GM21526 (cell line): ENCODE results near the gene ACSL6.
"Not testable (repeated sequence)": the region's sequence is repeated elsewhere in the genome, so short reads cannot be mapped to it uniquely, and the experiment has no call there.

Experiments
- ATAC-seq: cut with Tn5 transposase; IDR thresholded peaks from one replicate; pipeline ENCODE4 v1.9.1; 2021; ENCODE audit warnings: moderate library complexity; ENCODE audit not compliant: unreplicated experiment, low FRiP score

Gene ACSL6

DNA sequence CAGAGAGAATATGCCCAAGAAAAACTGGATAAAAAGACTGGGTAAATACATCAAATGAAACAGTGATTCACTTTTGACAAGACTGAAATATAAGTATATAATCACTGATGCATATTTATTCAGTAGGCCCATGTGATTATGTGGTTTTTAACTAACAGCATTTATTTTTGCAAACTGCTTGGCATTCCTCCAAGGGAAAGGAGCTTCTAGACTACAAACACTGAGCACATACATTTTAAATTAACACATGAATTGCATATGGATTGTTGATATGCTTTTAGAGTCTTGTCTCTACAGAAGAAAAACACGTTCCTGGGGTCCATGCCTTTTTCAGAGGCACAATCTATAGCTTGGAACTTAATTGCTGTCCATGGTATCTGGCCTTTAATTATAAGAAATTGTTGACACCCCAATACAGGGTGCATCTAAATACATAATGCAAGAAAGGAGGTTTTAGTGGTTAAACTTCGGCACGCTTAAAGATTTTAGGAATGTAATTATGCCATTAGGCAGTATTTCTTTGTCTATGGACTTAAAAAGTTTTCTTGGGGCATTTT is 59.1 kb downstream of the ACSL6 start:
- ATAC-seq, result no peak

- no peak for ATAC-seq
Observed at GRCh38 chr5:131950706-131951105, 60.8 kb downstream of the ACSL6 start.

DNA sequence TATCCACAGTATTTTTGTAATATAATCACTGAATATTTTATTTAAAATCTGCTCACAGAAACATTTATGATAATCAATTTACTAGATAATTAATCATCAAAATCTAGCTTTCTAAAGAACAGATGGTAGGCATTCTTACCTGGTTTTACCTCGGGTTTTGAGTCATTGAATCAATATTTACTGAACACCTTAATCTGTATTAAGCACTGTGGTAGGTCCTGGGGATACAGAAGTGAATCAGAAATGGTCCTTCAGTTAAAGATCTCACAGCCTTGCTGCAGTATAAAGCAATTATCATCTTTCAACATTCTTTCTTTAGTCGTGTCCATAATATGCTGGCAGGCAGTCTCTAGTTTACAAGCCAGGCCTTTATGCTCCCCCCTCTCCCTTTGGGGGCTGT is 64.0 kb downstream of the ACSL6 start:
- ATAC-seq, result no peak

DNA sequence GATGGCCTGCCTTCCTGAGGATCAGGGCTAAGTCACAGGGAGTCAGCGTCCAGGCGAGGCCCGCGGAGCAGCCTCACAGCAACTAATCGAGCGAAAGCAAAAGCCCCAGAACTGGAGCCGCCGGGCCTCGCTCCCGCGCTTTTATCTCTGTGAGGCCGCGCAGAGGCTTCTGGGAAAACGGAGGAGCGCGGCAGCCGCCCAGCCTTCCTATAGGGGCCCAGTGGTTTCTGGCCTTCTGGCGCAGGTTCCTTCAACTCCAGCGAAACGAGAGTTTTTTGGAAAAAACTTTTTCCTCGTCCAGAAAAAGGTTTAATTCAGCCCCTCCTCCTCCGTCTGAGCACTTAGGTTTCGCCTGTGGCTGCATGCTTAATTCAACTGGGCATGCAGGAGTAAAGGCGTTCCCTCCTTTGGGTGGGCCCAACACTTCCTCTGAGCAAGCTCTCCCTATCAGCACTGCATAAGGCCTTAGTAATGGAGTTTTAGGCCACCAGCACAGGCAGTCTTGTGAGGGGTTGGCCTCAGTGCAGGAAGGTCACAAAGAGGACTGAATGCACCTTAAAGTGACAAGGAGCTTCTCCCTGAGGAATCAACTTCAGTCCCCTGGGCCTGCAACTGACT is 65.8 kb downstream of the ACSL6 start, which contains the start of gene MEIKIN:
Gene MEIKIN, minus strand, starts transcription at position 113 of the 618 bp plus-strand sequence. CDS start 158 bp downstream, outside the sequence.
- ATAC-seq, result no peak

- ATAC-seq, result no peak
Observed at GRCh38 chr5:131944702-131945550, 66.5 kb downstream of the ACSL6 start.

DNA sequence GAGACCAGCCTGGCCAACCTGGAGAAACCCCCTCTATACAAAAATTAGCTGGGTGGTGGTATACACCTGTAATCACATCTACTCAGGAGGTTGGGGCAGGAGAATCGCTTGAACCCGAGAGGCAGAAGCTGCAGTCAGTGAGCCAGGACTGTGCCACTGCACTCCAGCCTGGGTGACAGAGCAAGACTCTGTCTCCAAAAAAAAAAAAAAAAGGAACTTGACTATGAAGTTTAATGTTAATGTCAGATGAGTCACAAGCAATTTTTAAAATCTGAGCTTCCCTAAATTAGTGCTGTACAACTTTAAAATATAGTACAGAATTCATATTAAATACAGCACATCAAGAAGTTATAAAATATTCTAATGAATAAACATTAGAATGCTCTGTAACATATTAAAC is 67.5 kb downstream of the ACSL6 start:
- ATAC-seq, result no peak

DNA sequence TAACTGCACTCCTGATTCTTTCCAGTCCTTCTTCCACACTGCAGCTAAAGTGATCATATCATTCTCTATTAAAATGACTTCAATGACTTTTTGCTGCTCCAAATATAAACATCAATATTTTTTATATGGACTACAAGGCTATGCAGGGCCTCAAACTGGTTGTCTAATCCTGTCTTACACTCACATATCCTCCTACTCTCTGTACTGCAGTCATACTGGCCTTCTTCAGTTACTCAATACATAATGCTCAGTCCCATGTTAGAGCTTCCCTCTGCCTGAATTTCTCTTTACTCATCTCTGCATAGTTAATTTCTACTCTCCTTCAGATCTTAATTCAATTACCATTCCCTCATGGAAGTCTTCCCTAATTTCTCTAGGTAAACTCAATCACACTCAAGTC is 69.4 kb downstream of the ACSL6 start:
- no peak for ATAC-seq

GRCh38 chr5:131939690-131940345 is 71.6 kb downstream of the ACSL6 start:
- no peak for ATAC-seq

DNA sequence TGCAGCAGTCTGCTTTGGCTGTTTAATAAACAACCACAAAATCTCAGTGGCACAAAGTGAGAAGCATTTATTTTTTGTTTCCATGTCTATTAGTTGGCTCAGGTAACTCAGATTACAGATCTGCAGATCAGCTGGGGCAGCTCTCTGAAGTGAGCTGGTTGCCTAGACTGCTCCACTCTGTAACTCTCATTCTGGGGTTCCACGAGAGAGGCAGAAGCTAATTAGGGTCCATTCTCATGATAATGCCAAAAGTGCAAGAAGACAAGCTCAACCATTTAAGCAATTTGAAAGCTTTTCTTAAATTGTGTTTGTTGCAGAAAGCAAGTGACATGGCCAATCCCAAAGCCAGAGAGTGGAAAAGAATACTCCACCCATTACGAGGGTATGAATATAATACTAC is 79.2 kb downstream of the ACSL6 start:
- no peak for ATAC-seq

GRCh38 chr5:131928957-131929356 is 82.5 kb downstream of the ACSL6 start:
- no peak for ATAC-seq

GRCh38 chr5:131926168-131926567 is 85.3 kb downstream of the ACSL6 start:
- no peak for ATAC-seq

DNA sequence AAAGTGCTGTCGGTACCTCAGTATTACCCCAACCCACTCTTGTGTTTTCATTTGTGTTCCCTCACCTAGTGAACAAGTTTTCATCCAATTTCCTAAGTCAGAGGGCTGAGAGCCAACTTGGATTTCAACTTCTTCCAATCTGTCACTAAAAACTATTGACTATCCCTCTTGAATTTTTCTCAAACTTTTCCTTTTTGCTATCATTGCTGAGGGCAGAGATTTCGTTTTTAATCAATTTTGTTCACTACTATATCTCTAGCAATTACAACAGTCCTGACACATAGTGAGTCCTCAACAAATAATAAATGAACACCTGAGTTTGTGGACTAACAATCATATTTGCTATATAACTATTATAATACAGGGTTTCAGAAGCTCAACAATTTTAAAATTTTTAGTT is 95.0 kb downstream of the ACSL6 start:
- ATAC-seq, result no peak

GRCh38 chr5:131914472-131914871 is 97.0 kb downstream of the ACSL6 start:
- ATAC-seq, result no peak

DNA sequence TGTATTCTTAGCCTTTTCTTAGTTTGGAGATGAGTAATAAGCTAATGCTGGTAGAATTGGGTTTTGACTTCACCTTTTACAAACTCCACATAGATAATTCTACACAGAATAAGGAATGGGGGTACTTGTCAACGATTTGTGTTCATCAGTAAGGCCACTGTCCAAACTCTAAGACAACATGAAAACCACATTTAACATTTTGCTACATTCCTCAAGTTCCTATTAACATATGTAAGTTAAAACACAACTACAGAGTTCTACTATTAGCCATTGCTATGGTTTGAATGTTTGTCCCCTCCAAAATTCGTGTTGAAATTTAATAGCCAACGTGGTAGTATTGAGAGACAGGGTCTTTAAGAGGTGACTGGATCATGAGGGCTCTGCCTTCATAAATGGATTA is 97.9 kb downstream of the ACSL6 start:
- ATAC-seq, result no peak

GRCh38 chr5:131906668-131907067 is 104.8 kb downstream of the ACSL6 start:
- no peak for ATAC-seq

DNA sequence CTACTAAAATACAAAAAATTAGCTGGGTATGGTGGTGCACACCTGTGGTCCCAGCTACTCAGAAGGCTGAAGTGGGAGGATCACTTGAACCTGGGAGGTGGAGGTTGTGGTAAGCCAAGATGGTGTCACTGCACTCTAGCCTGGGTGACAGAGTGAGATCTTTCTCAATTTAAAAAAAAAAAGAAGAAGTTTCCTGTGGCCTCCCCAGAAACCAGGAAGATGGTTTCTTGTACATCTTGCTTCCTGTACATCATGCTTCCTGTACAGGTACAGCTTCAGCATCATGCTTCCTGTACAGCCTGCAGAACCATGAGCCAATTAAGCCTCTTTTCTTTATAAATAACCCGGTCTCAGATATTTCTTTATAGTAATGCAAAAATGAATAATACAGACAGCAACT is 109.2 kb downstream of the ACSL6 start:
- not testable (repeated sequence) for ATAC-seq
